Right ventricle myocardium inferior (tissue), 1 donor: ENCODE results near the gene SCCPDH. TPM values are rescaled to one million over a fixed set of nuclear protein-coding genes. Genes with fewer than 3 reads are reported as not detected.
"Not testable (repeated sequence)": the region's sequence is repeated elsewhere in the genome, so short reads cannot be mapped to it uniquely, and the experiment has no call there.

Experiments used
- ATAC-seq: fragments of 200-7000 bp; cut with Tn5 transposase; one replicate; pipeline ENCODE4 v1.9.1; 2020; ENCODE audit warnings: mild to moderate bottlenecking, moderate library complexity
- DNase-seq: peaks from one replicate; pipeline ENCODE4 v3.0.0; 2021; ENCODE audit errors: missing footprints
- intact Hi-C: fragments of 100-400 bp; cut with DNase I; formaldehyde crosslinking; loops from one replicate; pipeline ENCODE4 v1.11.0; 2022
- long read RNA-seq: library from polyadenylated mRNA; unstranded; transcript quantifications from one replicate; pipeline ENCODE4 v2.0.0, GENCODE V29; 2021
- total RNA-seq: library from RNA; stranded (reverse); fragmentation: NEBNext Ultra II Directional; extraction: Animal tissue kit (Norgen Biotek cat#: 25700); gene quantifications from one replicate; pipeline ENCODE4 v1.2.1, GENCODE V29; 2021
- donor health status: DM: no; HTN: yes; CAD: no; lungs with severe emphysema.

Gene SCCPDH, protein sequence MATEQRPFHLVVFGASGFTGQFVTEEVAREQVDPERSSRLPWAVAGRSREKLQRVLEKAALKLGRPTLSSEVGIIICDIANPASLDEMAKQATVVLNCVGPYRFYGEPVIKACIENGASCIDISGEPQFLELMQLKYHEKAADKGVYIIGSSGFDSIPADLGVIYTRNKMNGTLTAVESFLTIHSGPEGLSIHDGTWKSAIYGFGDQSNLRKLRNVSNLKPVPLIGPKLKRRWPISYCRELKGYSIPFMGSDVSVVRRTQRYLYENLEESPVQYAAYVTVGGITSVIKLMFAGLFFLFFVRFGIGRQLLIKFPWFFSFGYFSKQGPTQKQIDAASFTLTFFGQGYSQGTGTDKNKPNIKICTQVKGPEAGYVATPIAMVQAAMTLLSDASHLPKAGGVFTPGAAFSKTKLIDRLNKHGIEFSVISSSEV
- 31.2 TPM for total RNA-seq
- long read RNA-seq, transcript SCCPDH-201 (12 exons, 2,503 nt), result major isoform, 45 of 47 reads
- long read RNA-seq, partial matches to known transcripts, result 0 of 47 reads
- long read RNA-seq, other reads (novel, unspliced or antisense), result 2 of 47 reads

DNA sequence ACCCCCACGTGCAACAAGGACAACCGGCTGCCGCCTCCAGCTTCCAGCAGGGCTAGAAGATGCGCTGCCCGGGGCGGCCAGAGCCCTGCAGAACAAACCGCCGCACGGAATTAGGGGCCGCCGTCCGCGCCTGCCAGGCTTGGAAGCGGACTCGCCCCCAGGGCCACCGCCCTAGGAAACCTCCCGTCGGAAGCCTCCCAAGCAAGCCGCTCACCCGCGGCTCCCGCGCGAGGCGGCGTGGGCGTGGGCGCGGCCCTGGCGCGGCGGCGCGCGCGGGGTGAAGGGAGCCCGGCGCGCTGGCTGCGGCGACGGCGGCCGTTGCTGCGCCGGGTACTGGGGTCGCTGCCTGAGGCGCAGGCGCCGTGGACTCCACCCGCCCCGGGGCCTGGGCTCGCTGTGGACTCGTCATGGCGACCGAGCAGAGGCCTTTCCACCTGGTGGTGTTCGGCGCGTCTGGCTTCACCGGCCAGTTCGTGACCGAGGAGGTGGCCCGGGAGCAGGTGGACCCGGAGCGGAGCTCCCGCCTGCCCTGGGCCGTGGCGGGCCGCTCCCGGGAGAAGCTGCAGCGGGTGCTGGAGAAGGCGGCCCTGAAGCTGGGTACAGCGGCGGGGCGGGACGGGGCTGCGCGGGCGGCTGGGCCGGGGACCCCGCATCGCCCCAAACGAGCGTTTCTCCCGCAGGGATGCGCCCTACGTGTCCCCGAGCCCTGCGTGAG, at the start of gene SCCPDH:
Gene SCCPDH, plus strand, starts transcription at position 394 of the 715 bp plus-strand sequence. Its CDS starts 14 bp downstream, at position 408.
- intact Hi-C loops, result no loop called here
- DNase-seq (peak; percentile 86), ATAC-seq (peak; percentile 95)

DNA sequence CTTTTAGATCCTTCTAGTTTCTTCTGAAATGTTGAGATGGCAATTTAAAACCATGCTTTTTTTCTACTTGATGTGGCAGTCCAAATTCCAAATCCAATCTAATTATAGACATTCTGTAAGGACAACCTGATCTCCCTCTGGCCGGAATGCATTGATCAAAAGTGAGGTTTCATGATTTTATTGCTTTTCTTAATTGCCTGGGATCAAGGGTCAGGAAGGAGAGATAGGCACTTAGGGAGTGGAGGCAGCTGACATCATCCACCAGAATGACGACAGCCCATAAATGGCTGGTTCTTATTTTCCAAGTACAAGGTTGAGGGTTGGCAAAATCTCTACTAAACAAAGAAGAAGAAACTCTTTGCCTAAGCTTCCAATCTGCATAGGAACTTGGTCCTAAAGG, 46.4 kb upstream of the SCCPDH start:
- no peak for DNase-seq
- no peak for ATAC-seq
- intact Hi-C loops, result no loop called here

DNA sequence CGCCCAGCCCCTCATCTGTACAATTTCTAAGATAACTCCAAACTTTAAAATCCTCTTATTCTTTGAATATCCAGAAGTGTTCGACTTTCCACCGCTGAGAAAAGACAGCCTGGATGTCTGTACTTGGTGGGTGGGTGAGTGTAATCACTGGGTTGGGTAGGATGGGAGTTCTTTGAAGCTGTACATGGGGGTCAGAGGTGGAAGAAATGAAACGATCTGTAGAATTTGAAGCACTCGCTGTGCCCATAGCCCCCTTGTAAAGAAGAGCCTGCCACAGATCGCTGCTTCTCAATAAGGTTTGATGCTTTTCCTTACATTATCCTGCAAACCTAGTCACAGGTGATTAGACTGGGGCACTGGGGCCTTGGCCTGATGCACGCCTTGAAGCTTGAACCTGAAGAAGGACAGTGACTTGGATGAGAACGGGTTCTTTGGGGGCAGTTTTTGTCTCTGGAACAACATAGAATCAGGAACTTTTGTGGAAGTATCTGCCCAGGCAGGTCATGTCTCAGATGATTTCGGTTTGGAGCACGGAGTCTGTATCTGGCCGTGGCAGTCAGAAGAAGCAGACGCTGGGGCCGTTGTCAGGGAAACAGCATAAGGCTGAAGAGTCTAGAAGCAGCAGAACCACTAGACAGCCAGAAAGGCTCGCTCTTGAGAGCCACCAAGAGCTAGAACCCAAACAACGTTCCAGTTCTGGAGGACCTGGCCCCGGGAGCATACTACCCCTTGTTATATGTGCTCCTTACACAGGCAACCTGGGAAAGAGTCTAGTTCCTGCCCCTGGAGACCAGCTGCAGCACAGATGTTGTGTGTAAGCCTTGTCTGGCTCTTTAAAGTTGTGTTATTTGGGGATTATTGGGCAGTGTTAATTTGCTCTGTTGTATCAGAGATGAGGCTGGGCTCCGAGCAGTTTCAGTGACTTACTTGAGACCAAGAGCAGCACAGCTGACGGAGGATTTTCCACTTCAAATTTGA, 45.1 kb upstream of the SCCPDH start:
- intact Hi-C loops, result no loop called here
- ATAC-seq, result peak; percentile 33

DNA sequence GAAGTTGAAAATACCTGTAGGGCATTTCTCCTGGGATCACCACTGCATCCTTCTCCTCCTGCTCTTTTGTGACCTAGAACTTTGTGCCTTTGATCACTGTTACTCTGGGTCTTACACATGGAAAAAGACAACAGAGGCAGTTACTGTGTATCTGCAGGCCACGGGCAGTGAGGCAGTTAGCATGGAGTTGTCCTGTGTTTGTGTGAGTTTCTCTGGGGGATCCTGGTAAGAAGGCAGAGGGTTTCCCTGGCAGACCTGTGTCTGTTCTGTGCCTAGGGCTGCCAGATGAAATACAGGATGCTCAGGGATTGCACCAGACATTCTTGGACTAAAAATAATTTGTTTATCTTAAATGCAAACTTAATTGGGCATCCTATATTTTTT, 44.4 kb upstream of the SCCPDH start:
- intact Hi-C loops, result loop anchor here (5.0 to 10.0 kb wide), 2 partner anchors 32 to 295 kb away; no protein-coding TSS in a partner anchor
- DNase-seq (no peak), ATAC-seq (no peak)

More for the DNA sequence above, 45.1 kb upstream of the SCCPDH start:
- no peak for DNase-seq

DNA sequence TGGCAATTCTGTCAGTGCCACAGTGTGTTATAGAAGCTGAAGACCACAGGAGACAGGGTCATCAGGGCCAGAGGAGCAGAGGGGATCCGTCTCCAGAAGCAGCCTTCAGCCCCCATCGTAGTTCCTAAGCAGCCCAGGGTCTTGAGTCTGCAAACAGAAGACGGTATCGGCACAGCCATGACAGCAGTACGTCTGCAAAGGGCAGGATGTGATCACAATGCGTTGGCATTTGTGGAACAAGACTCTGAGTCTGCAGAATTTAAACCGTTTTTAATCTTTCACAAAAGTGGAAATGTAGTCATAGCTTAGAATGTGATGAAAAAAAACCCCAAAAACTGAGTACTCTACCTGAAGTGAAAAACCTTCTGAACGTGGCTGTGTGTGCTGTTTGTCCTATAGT, 44.0 kb upstream of the SCCPDH start:
- ATAC-seq (no peak), DNase-seq (no peak)
- intact Hi-C loops, result loop anchor here (5.0 to 10.0 kb wide), 2 partner anchors 33 to 295 kb away; no protein-coding TSS in a partner anchor

DNA sequence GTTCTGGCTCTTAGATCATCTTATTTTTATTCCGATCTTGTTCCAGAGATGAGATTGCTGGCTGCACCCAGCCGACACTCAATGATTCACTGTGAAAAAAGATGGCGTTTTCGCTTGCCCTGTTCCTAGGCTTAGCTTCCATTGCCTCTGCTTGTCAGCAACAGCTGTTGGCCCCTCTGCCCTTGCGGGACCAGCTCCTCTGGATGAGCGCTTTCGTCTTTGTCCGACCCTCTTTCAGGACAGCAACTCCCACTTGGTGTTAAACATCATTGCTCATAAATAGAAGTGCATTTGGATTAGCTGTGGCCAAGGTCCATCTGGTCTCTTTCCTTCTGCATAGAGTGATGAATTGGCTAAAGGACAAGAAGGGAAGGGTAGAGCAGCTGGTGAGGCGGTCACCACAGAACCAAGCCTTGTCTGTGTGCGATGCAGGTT, 43.5 kb upstream of the SCCPDH start:
- intact Hi-C loops, result loop anchor here (5.0 to 10.0 kb wide), 2 partner anchors 33 to 294 kb away; no protein-coding TSS in a partner anchor
- no peak for DNase-seq
- peak; percentile 35 for ATAC-seq

DNA sequence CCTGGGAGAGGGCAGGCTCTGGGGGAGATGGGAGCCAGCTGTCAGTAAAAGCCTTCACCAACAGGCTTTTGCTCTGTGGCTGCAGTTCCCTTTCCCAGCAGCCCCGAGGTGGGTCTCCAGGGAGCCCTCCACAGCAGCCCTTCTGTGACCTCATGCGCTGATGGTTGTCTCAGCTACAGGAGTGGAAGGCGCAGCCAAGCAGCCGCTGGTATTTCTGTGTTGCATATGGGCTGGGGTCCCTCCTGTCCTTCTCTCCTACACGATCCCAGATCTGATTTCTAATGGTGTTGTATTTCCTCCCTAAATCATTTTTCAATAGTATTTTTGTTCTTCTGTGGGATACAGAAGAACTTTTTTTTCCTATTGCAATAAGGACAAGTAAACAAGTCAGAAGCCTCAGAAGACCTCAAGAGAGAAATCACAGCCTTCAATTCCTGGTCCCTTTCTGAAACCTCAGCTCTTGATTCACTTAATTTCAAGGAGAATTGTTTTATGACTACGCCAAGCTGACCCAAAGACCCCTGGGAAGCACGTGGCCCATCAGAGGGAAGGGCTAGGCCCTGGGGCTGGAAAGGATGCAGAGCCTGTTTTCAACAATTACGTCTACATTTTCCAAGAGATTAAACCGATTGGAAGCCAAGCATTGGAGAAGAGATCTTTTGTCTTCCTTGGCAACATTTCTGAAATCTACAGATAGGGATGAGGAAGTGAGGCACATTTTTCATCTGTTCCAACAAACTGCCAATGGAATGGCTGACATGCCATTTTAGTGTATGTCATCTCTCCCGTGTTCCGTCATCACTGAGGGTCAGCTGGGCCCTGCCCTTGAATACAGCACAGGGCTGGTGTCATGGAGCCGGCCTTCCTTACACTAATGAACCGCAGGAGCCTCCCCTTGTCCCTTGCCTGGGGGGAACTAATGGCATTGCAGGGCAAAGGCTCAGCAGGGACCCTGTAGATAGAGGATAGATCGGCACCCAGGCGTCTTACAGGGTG, 42.0 kb upstream of the SCCPDH start:
- ATAC-seq (peak; percentile 83), DNase-seq (no peak)
- intact Hi-C loops, result loop anchor here (5.0 to 10.0 kb wide), 2 partner anchors 35 to 293 kb away; no protein-coding TSS in a partner anchor

DNA sequence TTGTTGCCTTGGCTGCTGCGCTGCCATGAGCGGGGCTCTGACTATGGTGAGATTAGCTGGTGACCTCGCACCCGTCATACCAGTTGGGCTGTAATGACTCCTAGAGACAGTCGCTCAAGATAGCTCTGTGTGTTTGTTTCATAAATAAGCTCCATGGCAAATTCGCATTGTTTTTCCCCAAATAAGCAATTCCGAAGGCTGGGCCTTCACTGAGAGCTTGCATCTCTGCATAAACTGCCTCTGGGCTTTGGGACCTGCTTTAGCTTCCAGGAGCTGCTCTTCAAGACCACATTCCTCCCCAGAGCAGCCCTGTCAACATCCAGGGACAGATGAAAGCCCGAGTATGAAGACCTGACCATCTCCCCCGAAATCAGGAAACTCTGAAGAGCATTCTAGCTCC, 40.7 kb upstream of the SCCPDH start:
- intact Hi-C loops, result loop anchor here (5.0 to 10.0 kb wide), 2 partner anchors 36 to 291 kb away; no protein-coding TSS in a partner anchor
- no peak for ATAC-seq
- DNase-seq, result no peak

DNA sequence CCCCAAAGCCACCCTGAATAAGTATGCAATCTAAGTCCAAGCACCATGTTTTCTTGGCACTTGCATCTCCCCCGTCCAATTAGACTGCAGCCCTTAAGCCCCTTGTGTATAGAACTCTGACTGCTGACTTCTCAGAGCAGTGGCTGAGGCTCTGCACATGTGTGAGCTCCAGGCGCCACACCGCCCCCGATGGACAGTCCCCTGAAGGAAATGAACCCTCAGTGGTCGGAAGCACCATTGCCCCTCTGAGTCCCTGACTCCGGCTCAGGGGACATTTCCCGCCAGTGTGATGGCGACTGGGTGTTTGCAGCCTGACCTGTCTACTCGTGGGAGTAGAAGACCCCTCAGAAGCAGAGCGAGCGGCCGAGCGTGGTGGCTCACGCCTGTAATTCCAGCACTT, 37.2 kb upstream of the SCCPDH start:
- intact Hi-C loops, result loop anchor here (10.0 kb wide), 1 partner anchor 288 kb away; no protein-coding TSS in a partner anchor
- DNase-seq (no peak), ATAC-seq (no peak)

DNA sequence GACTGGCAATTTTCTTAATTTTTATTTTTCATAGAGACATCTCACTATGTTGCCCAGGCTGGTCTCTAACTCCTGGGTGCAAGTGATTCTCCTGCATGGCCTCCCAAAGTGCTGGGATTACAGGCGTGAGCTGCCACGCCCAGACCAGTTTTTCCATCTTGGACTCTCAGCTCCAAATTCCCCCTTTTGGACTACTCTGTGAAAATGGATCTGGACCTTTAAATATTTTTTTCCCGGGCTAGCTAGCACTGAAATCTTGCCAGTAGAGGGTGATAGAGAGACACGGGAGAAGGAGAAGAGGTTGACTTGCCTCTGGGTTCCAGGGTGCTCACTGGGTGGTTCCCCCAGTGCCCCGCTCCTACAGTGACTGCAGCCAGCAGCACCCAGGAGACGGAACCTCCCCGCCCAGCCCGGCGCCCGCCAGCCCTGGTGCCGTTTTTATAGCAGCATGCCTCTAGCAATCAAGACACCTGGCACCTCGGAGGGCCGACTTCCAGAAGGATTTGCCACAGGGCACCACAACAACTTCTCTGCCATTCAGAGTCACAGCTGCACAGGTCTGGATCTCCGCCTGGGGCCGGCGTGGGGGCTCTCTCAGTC, 34.7 kb upstream of the SCCPDH start:
- intact Hi-C loops, result loop anchor here (2.0 to 10.0 kb wide), 2 partner anchors 63 to 285 kb away; no protein-coding TSS in a partner anchor
- ATAC-seq (peak; percentile 85), DNase-seq (peak; percentile 78)

DNA sequence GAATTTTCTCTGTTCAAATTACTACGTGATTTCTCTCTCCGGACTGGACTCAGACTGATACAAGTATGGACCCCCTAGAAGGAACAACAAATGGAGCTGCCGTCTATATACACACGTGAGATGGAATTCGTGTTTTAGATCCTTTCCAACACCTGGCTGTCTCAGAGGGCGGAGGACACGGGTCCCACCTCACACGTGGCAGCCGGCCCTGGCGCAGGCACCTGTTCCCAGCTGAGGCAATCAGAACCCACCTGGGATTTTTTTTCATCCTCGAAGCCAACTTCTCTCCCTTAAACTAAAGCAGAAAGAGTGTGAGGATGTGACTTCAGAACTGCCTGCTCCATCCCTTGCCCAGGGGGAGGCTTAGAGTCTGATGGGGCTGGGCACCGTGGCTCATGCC, 34.1 kb upstream of the SCCPDH start:
- intact Hi-C loops, result no loop called here
- DNase-seq (no peak), ATAC-seq (no peak)

DNA sequence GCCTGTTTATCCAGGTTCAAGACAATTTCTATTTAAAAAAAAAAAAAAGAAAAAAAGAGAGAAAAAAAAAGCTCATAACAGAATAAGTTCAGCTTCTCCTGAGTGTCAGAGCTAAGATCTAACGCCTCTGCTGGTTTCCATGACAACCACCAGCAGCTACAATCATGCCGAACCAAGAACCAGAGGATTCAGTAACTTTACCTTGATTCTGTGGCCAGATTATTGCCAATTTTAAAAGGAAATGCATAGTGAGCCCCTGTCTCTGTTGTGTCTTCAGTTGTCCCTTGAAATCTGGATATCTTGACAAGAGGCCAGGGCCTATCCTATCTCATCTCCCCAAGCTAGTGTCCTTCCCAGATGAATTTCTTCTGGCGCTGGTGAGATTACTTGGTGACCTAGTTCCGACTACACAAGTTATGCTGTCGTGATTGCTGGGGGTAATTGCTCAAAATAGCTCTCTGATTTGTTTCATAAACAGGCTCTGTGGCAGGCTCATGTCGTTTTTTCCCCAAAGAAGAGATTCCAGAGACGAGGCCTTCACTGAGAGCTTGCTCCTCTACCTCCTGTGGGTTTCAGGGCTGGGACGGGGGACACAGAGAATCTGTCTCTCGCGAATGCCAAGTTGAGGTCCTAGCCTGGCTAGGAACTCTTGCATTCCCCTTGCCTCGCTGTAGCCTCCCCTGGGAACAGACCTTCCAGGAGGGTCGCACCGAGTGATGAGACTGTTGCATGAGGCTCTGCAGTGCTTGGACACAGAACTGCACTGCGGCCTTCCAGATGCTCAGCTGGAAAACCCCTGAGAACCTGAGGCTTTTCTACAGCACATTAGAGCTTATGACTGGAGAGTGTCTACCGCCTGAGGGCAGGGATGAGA, 32.4 kb upstream of the SCCPDH start:
- DNase-seq (no peak), ATAC-seq (peak; percentile 40)
- intact Hi-C loops, result no loop called here

DNA sequence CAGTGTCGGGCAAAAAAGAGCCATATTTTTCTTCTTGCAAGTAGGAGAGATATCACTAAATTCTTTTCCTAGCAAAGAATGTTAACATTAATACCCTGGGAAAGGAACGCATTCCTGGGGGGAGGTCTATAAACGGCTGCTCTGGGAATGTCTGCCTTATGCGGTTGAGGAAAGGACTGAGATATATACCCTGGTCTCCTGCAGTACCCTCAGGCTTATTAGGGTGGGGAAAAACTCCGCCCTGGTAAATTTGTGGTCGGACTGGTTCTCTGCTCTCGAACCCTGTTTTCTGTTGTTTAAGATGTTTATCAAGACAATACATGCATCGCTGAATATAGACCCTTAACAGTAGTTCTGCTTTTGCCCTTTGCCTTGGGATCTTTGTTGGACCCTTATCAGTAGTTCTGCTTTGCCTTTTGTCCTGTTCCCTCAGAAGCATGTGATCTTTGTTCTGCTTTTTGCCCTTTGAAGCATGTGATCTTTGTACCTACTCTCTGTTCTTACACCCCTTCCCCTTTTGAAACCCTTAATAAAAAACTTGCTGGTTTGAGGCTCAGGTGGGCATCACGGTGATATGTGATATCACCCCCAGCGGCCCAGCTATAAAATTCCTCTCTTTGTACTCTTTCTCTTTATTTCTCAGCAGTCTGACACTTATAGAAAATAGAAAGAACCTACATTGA, 29.9 kb upstream of the SCCPDH start:
- ATAC-seq, intact Hi-C loops, DNase-seq: not testable (repeated sequence)

DNA sequence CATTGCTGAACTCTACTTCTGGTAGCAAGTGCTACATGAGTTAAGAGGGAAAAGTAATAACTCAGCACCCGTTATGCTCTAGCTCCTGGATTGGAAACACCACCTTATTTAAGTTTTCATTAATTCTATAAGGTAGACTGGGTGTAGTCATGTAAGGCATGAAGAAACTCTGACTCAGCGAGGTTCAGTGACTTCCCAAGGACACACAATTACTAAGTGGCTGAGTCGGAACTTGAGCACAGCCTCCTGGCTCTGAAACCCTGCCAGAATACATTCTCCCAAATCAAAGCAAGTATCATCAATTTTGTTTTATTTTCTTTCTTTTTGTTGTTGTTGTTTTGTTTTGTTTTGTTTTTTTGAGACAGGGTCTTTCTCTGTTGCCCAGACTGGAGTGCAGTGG, 29.1 kb upstream of the SCCPDH start:
- intact Hi-C loops, result no loop called here
- DNase-seq (no peak), ATAC-seq (no peak)

DNA sequence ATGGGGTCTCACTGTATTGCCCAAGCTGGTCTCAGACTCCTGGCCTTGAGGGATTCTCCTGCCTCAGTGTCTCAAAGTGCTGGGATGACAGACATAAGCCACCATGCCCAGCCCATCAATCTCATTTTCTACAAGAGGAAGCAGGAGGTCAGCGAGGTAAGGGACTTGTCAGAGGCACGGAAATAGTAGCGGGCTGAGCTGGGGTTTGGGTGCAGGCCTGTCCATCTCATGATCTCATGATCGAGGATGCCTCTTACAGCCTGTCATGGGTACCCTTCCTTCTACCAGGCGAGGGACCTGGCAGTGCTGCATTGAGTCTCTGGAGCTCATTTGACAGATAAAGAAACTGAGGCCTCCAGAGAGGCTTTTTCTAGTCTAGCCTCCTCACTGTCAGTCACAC, 28.5 kb upstream of the SCCPDH start:
- intact Hi-C loops, result no loop called here
- ATAC-seq (no peak), DNase-seq (no peak)
